ENCODE results near the gene GPSM1.

DNA sequence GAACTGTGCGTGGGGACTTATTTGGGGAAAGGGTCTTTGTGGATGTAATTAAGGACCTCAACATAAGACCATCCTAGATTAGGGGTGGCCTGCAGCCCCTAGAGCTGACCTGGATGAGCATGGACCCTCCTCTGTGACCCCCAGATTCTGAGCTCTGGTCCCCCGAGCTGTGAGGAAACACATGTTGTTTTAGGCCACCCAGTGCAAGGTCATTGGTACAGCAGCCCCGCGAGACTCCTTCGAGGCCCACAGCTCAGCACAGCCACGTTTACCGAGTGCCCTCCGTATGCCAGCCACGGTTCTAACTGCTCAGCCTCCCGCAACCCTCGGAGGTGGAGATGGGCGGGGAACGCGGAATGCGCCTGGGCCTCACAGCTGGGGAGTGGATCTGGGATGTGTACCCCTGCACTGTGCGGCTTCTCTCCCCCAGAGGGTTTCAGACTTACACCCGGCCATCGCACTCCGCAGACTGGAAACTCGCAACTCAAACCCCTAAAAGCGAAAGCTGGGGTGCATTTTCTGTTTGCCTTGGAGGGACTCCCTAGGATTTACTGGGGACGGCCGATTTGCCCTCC, 4.5 kb upstream of the GPSM1 start:
- TF ChIP-seq, protein P1, sequence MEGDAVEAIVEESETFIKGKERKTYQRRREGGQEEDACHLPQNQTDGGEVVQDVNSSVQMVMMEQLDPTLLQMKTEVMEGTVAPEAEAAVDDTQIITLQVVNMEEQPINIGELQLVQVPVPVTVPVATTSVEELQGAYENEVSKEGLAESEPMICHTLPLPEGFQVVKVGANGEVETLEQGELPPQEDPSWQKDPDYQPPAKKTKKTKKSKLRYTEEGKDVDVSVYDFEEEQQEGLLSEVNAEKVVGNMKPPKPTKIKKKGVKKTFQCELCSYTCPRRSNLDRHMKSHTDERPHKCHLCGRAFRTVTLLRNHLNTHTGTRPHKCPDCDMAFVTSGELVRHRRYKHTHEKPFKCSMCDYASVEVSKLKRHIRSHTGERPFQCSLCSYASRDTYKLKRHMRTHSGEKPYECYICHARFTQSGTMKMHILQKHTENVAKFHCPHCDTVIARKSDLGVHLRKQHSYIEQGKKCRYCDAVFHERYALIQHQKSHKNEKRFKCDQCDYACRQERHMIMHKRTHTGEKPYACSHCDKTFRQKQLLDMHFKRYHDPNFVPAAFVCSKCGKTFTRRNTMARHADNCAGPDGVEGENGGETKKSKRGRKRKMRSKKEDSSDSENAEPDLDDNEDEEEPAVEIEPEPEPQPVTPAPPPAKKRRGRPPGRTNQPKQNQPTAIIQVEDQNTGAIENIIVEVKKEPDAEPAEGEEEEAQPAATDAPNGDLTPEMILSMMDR (IDR thresholded peaks at IDR 0.05): no peak
- no peak for TF ChIP-seq ZNF121 (CRISPR knock-in tag; IDR thresholded peaks at IDR 0.05)
- TF ChIP-seq SP1 (CRISPR knock-in tag; conservative IDR thresholded peaks at IDR 0.05): no peak
- no peak for TF ChIP-seq CBFB (CRISPR knock-in tag; IDR thresholded peaks at IDR 0.05; ENCODE audit: low read depth)
- TF ChIP-seq ZNF232 (CRISPR knock-in tag; IDR thresholded peaks at IDR 0.05): no peak
- TF ChIP-seq, protein P2, sequence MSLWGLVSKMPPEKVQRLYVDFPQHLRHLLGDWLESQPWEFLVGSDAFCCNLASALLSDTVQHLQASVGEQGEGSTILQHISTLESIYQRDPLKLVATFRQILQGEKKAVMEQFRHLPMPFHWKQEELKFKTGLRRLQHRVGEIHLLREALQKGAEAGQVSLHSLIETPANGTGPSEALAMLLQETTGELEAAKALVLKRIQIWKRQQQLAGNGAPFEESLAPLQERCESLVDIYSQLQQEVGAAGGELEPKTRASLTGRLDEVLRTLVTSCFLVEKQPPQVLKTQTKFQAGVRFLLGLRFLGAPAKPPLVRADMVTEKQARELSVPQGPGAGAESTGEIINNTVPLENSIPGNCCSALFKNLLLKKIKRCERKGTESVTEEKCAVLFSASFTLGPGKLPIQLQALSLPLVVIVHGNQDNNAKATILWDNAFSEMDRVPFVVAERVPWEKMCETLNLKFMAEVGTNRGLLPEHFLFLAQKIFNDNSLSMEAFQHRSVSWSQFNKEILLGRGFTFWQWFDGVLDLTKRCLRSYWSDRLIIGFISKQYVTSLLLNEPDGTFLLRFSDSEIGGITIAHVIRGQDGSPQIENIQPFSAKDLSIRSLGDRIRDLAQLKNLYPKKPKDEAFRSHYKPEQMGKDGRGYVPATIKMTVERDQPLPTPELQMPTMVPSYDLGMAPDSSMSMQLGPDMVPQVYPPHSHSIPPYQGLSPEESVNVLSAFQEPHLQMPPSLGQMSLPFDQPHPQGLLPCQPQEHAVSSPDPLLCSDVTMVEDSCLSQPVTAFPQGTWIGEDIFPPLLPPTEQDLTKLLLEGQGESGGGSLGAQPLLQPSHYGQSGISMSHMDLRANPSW (CRISPR knock-in tag; conservative IDR thresholded peaks at IDR 0.05; ENCODE audit: low read depth): no peak
- TF ChIP-seq TCF7 (CRISPR knock-in tag; IDR thresholded peaks at IDR 0.05; ENCODE audit: low read depth): no peak
- TF ChIP-seq ESRRA (CRISPR knock-in tag; IDR thresholded peaks at IDR 0.05; ENCODE audit: borderline replicate concordance): no peak
- no peak for TF ChIP-seq CREB1 (CRISPR knock-in tag; IDR thresholded peaks at IDR 0.05)
- TF ChIP-seq ZNF219 (CRISPR knock-in tag; IDR thresholded peaks at IDR 0.05; ENCODE audit: borderline replicate concordance): no peak

Data from WTC11 (cell line).